OCI-LY3 (cell line): ENCODE results near the gene AUTS2.

Experiments
- H2AFZ ChIP-seq: fragments of 200-600, 300-600 bp; shearing (Covaris generic); 2 replicates; pipeline ENCODE4 v1.6.0; 2014; ENCODE audit warnings: antibody characterized with exemption, low read depth, low read length
- H3K27ac ChIP-seq: fragments of 200-600, 300-600 bp; sonication (generic); 2 replicates; pipeline ENCODE4 v1.5.1; 2014; ENCODE audit warnings: mild to moderate bottlenecking, low read length, moderate library complexity, mixed read lengths
- H3K27me3 ChIP-seq: fragments of 200-600, 300-600 bp; sonication (generic); 2 replicates; pipeline ENCODE4 v1.6.1; 2014; ENCODE audit warnings: low read depth, low read length, mixed read lengths
- H3K36me3 ChIP-seq: fragments of 200-600, 300-600 bp; sonication (generic); replicated peaks from 2 replicates; pipeline ENCODE3; 2014; ENCODE audit warnings: low read depth, low read length, mixed read lengths
- H3K4me1 ChIP-seq: fragments of 300-600, 200-600 bp; sonication (generic); 2 replicates; pipeline ENCODE4 v1.6.1; 2014; ENCODE audit warnings: low read length, mixed read lengths
- H3K4me2 ChIP-seq: fragments of 200-600, 300-600 bp; sonication (generic); 2 replicates; pipeline ENCODE4 v1.6.1; 2014; ENCODE audit warnings: low read length, mixed read lengths
- H3K4me3 ChIP-seq: fragments of 300-600, 200-600 bp; sonication (generic); 2 replicates; pipeline ENCODE4 v1.5.1; 2014; ENCODE audit warnings: antibody characterized with exemption, mild to moderate bottlenecking, low read length, moderate library complexity
- H3K79me2 ChIP-seq: fragments of 300-600, 200-600 bp; shearing (Covaris generic); 2 replicates; pipeline ENCODE4 v1.6.1; 2014; ENCODE audit warnings: mild to moderate bottlenecking, low read length, mixed read lengths
- H3K9ac ChIP-seq: fragments of 300-600, 200-600 bp; shearing (Covaris generic); 2 replicates; pipeline ENCODE4 v1.6.0; 2014; ENCODE audit warnings: mild to moderate bottlenecking, low read length, moderate library complexity
- H3K9me3 ChIP-seq: fragments of 200-600, 300-600 bp; shearing (Covaris generic); 2 replicates; pipeline ENCODE4 v1.6.1; 2014; ENCODE audit warnings: low read length, mixed read lengths; ENCODE audit not compliant: insufficient read depth
- H4K20me1 ChIP-seq: fragments of 200-600, 300-600 bp; sonication (generic); 2 replicates; pipeline ENCODE4 v1.6.1; 2016; ENCODE audit warnings: low read length, mixed read lengths; ENCODE audit not compliant: insufficient read depth
- CTCF ChIP-seq: fragments of 200-600, 300-600 bp; sonication (generic); IDR thresholded peaks from 2 replicates; pipeline ENCODE4 v1.5.1; 2014; ENCODE audit warnings: antibody characterized with exemption, low read length, low read depth
- EZH2phosphoT487 ChIP-seq: fragments of 200-600 bp; shearing (Covaris generic); IDR thresholded peaks from 2 replicates; pipeline ENCODE4 v1.6.1; 2018; ENCODE audit warnings: antibody characterized with exemption, mixed run types, low read depth

Gene AUTS2

DNA sequence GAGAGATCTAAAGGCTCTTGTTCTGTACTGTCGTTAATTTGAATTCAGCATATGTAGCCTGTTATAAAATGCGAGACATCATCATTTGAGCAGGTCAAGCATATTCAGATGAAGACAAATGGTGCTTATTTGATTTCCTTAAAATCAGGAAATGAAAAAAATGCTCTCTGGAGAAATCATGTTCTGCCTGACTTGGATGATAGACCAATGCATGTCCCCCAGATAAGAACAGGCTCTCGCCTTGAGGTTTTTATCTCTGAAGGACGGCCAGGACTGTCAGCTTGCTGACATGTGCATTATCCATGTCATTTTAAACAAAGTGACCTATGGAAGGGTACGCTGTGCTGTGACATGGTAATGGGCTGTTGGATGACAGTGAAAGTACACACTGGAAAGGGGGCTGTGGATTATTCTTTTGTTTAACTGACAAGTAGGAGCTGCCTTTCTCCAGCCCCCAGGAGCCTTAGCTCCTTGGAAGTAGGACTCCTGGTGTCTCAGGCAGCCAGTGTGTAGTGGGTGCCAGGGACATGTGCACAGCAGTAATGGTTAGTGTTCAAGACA is 838.6 kb downstream of the AUTS2 start:
- no peak overlapping the region for H3K4me3 ChIP-seq
- H4K20me1 ChIP-seq: no peaks in the 10 kb centered on the region

GRCh38 chr7:70439651-70440050 is 841.4 kb downstream of the AUTS2 start:
- no peaks in the 10 kb centered on the region for H3K9me3 ChIP-seq
- no peak overlapping the region for H3K27ac ChIP-seq
- H3K4me1 ChIP-seq: no peaks in the 10 kb centered on the region

More for the DNA sequence above, 838.6 kb downstream of the AUTS2 start:
- Histone ChIP-seq H3K36me3 (no peaks in the 10 kb centered on the region), H3K9me3 (no peaks in the 10 kb centered on the region), H3K27me3 (no peaks in the 10 kb centered on the region), H3K9ac (no peak overlapping the region), H2AFZ (no peak overlapping the region), H3K4me1 (no peaks in the 10 kb centered on the region), H3K79me2 (no peaks in the 10 kb centered on the region), H3K27ac (no peak overlapping the region), H3K4me2 (no peak overlapping the region)
- TF ChIP-seq EZH2phosphoT487 (no peak), CTCF (no peak)

DNA sequence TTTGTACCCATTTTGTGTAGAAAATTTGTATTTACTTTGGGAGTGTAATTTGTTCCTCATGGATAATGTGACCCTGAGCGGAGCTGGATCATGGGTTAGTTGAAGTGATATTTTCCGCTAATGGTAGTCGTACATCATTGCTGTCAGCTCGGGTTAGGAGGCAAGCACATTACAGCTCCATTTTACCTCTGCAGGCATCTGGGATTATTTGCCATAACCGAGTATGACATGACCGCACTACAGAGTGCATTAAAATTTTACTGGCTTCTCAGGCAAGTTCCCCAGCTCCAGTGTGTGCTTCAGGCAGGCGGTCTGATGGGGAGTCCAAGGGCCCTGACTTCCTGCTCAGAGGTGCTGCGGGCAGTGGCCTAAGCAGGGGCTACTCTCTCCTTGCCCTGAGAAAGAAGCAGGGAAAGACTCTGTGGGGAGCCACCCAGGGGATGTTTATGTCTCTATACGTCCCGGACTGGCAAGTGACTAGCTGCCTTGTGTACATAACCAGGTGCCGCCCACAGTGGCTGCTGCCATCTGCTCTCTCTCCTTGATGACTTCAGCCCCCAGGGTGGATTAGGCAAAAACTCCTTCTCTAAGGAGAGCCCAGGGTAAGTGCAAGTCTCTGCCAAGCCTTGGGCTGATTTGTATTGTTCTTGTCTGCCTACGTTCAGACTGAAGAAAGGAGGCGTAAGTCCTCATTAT is 848.3 kb downstream of the AUTS2 start:
- H3K9ac ChIP-seq: no peak overlapping the region
- H3K27me3 ChIP-seq: no peaks in the 10 kb centered on the region
- no peaks in the 10 kb centered on the region for H4K20me1 ChIP-seq
- no peaks in the 10 kb centered on the region for H3K79me2 ChIP-seq
- H3K36me3 ChIP-seq: no peaks in the 10 kb centered on the region
- H3K4me2 ChIP-seq: no peak overlapping the region
- H3K4me1 ChIP-seq: no peaks in the 10 kb centered on the region
- no peak overlapping the region for H3K27ac ChIP-seq
- no peaks in the 10 kb centered on the region for H3K9me3 ChIP-seq
- H2AFZ ChIP-seq: no peak overlapping the region
- TF ChIP-seq CTCF (no peak), EZH2phosphoT487 (no peak)
- no peak overlapping the region for H3K4me3 ChIP-seq

More at GRCh38 chr7:70439651-70440050, 841.4 kb downstream of the AUTS2 start:
- Histone ChIP-seq H3K9ac (no peak overlapping the region), H3K4me2 (no peak overlapping the region), H3K79me2 (no peaks in the 10 kb centered on the region), H3K4me3 (no peak overlapping the region), H4K20me1 (no peaks in the 10 kb centered on the region), H3K27me3 (no peaks in the 10 kb centered on the region), H2AFZ (no peak overlapping the region), H3K36me3 (no peaks in the 10 kb centered on the region)
- TF ChIP-seq EZH2phosphoT487 (no peak), CTCF (no peak)

DNA sequence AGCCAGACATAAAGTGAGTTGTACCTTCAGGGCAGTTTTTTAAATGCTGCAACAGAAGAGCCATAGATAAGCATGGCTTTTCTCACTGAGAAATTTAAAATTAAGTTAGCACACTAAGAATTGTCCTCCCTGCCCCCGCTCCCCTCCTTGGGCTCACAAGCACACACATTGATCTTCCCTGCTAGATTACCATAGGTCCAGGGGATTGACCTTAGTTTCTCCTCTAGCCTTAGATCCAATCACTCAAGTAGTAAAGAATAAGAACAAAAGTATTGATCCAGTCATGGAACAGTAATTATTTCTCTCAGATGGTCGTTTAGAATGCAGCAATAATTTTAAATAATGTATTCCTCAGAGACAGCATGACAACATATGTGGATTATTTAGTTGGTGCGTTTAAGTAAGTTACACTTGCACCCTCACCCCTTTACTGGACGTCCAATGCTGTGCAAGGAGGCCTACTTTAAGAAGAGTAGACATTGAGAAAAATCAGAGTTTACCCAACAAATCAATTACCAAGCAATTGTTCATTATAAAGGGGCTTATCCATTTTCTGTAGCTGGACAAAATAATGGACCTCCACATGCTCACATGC is 850.1 kb downstream of the AUTS2 start:
- Histone ChIP-seq H3K4me3 (no peak overlapping the region), H3K4me2 (no peak overlapping the region), H3K9ac (no peak overlapping the region), H4K20me1 (no peaks in the 10 kb centered on the region), H3K79me2 (no peaks in the 10 kb centered on the region), H3K27me3 (no peaks in the 10 kb centered on the region), H2AFZ (no peak overlapping the region), H3K36me3 (no peaks in the 10 kb centered on the region), H3K27ac (no peak overlapping the region), H3K4me1 (no peaks in the 10 kb centered on the region), H3K9me3 (no peaks in the 10 kb centered on the region)
- TF ChIP-seq EZH2phosphoT487: no peak
- TF ChIP-seq CTCF: no peak
